ENCODE data around the gene PRKAR2B.

PRKAR2B gene

DNA sequence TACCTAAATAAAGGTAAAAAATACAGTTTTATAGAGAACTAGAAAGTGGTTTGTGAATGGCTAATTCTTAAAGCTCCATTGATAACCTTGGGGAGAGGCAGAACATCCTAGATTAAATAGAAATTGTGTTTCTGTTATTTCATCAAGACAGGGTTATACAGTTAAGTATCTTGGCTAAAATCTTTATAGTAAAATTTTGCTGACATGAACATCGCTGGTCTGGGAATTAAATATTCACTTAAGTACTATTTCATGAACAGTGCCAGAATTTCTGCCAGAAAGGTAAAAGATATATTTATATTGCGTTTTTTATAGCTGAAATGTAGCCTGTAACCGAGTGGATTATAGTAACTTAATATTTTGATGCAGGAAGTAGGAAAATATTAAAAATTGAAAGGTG is 70.6 kb downstream of the PRKAR2B start:
- Histone ChIP-seq H3K4me3 (ENCODE audit: control insufficient read depth in 1 of 7, extremely low read depth in 1 of 7, insufficient read depth in 4 of 7, low read depth in 2 of 7, low read length in 6 of 7) (no peak overlapping the region), H3K4me1 (ENCODE audit: control extremely low read depth in 1 of 4, control insufficient read depth in 4 of 4, insufficient read depth in 4 of 4, low read length in 3 of 4) (no peaks in the 10 kb centered on the region), H3K27me3 (replicated peaks in 2 of 5; ENCODE audit: control insufficient read depth in 4 of 5, insufficient read depth in 5 of 5, low read length in 4 of 5) (no peaks in the 10 kb centered on the region), H3K9me3 (ENCODE audit: control extremely low read depth in 1 of 5, control insufficient read depth in 4 of 5, insufficient read depth in 2 of 5, low read depth in 1 of 5, low read length in 4 of 5) (no peaks in the 10 kb centered on the region), H3K36me3 (ENCODE audit: control insufficient read depth in 4 of 4, insufficient read depth in 4 of 4, low read length in 3 of 4) (no peaks in the 10 kb centered on the region), H3K27ac (ENCODE audit: insufficient read depth in 1 of 2, low read depth in 1 of 2, low read length in 2 of 2, poor library complexity in 1 of 2, severe bottlenecking in 2 of 2) (no peak overlapping the region)
- ChIA-PET POLR2A (no interaction called here), CTCF (no interaction called here)
- WGBS (ENCODE audit: insufficient coverage) = 89% methylated on average over 2 of the region's 3 CpGs
- DNase-seq = no peak

DNA sequence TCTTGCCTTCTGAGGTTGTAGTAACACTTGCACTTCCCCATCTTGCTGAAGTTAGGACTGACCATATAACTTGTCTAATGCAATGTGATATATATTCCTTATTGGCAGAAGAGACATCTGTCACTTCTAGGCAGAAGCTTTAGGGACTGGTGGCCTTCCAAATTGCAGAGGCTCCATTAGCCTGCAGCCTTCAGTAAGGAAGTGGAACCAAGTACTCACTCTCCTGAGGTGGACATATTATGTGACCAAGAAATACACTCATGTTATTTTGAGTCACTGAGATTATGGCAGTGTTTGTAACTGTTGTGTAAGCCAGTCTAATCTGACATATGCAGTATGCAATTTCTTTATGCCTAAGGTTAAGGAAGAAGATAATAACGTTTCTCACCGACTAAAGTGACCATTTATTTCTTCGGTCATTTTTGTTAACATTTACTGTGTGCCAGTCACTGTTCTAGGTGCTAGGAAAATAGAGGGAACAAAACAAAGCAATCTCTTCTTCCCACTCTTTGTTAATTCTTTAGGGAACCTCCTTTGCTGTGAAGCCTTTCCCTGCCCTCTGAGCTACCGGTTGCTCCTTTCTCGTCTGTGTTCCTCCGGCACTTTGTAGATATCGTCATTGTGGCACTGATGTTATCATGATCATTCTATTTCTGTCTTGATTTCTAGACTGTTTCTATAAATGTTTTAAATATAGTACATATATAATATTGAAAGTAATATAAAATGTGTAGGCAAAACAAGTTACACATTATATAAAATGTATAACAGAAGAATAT is 71.4 kb downstream of the PRKAR2B start:
- Histone ChIP-seq H3K27ac (ENCODE audit: insufficient read depth in 1 of 2, low read depth in 1 of 2, low read length in 2 of 2, poor library complexity in 1 of 2, severe bottlenecking in 2 of 2) (no peak overlapping the region), H3K36me3 (ENCODE audit: control insufficient read depth in 4 of 4, insufficient read depth in 4 of 4, low read length in 3 of 4) (no peaks in the 10 kb centered on the region), H3K4me3 (ENCODE audit: control insufficient read depth in 1 of 7, extremely low read depth in 1 of 7, insufficient read depth in 4 of 7, low read depth in 2 of 7, low read length in 6 of 7) (no peak overlapping the region), H3K9me3 (ENCODE audit: control extremely low read depth in 1 of 5, control insufficient read depth in 4 of 5, insufficient read depth in 2 of 5, low read depth in 1 of 5, low read length in 4 of 5) (no peaks in the 10 kb centered on the region), H3K27me3 (replicated peaks in 2 of 5; ENCODE audit: control insufficient read depth in 4 of 5, insufficient read depth in 5 of 5, low read length in 4 of 5) (no peaks in the 10 kb centered on the region), H3K4me1 (ENCODE audit: control extremely low read depth in 1 of 4, control insufficient read depth in 4 of 4, insufficient read depth in 4 of 4, low read length in 3 of 4) (no peaks in the 10 kb centered on the region)
- DNase-seq = peak in 1 of 3 donors; percentile 28
- 100% methylated on average over 4 of the region's 7 CpGs for WGBS (ENCODE audit: insufficient coverage)
- CTCF ChIA-PET = interaction anchor here (0.6 kb wide), 1 partner anchor 16 kb away, joined by 3 read pairs; no protein-coding TSS in a partner anchor
- POLR2A ChIA-PET = no interaction called here

DNA sequence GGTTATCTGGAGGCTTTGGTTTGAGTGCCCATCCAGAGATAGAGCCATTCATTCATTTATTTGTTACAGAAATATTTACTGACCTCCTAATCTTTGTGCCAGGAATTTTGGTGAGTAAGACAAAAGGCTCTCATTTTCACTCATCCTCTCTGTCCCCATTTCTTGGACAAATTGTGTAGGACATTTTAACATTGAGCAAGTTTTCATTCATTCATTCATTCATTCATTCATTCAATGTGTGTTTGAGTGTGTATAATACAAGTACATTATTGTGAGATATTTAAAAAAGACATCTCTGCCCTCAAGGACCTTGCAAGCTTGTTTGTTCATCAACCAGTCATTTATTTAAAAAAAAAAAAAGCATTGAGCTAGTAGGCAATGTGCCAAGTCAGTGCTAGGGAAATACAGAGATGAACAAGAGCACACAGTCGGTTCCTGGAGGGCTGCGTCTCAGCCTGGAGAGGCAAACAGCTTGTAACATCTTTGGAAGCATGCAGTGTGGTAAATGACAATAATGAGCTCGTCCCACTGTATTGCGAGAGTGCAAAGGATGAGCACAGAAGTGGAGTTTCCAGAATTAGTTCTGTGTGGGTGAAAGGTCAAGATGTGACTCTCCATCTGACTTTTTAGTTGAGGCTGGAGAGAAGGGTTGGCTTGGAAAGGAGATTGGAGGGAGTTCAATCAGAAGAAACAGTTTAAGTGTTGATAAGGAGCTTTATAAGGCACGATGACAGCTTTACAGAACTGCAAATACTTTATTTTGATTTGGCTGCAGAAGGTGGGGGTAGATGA is 73.8 kb downstream of the PRKAR2B start:
- no peak overlapping the region for H3K4me3 ChIP-seq (ENCODE audit: control insufficient read depth in 1 of 7, extremely low read depth in 1 of 7, insufficient read depth in 4 of 7, low read depth in 2 of 7, low read length in 6 of 7)
- DNase-seq = no peak
- H3K9me3 ChIP-seq (ENCODE audit: control extremely low read depth in 1 of 5, control insufficient read depth in 4 of 5, insufficient read depth in 2 of 5, low read depth in 1 of 5, low read length in 4 of 5) = no peaks in the 10 kb centered on the region
- ChIA-PET POLR2A (no interaction called here), CTCF (interaction anchor here (0.7 to 2.3 kb wide), 3 partner anchors 29 to 172 kb away, joined by 3 to 8 read pairs (median 3); no protein-coding TSS in a partner anchor)
- H3K36me3 ChIP-seq (ENCODE audit: control insufficient read depth in 4 of 4, insufficient read depth in 4 of 4, low read length in 3 of 4) = no peaks in the 10 kb centered on the region
- WGBS (ENCODE audit: insufficient coverage) = 96% methylated on average over 5 of the region's 5 CpGs
- no peak overlapping the region for H3K27ac ChIP-seq (ENCODE audit: insufficient read depth in 1 of 2, low read depth in 1 of 2, low read length in 2 of 2, poor library complexity in 1 of 2, severe bottlenecking in 2 of 2)
- no peaks in the 10 kb centered on the region for H3K27me3 ChIP-seq (replicated peaks in 2 of 5; ENCODE audit: control insufficient read depth in 4 of 5, insufficient read depth in 5 of 5, low read length in 4 of 5)
- H3K4me1 ChIP-seq (ENCODE audit: control extremely low read depth in 1 of 4, control insufficient read depth in 4 of 4, insufficient read depth in 4 of 4, low read length in 3 of 4) = no peaks in the 10 kb centered on the region

- Histone ChIP-seq H3K27ac (ENCODE audit: insufficient read depth in 1 of 2, low read depth in 1 of 2, low read length in 2 of 2, poor library complexity in 1 of 2, severe bottlenecking in 2 of 2) (no peak overlapping the region), H3K4me1 (ENCODE audit: control extremely low read depth in 1 of 4, control insufficient read depth in 4 of 4, insufficient read depth in 4 of 4, low read length in 3 of 4) (no peaks in the 10 kb centered on the region), H3K36me3 (ENCODE audit: control insufficient read depth in 4 of 4, insufficient read depth in 4 of 4, low read length in 3 of 4) (no peaks in the 10 kb centered on the region), H3K27me3 (replicated peaks in 2 of 5; ENCODE audit: control insufficient read depth in 4 of 5, insufficient read depth in 5 of 5, low read length in 4 of 5) (no peaks in the 10 kb centered on the region), H3K9me3 (ENCODE audit: control extremely low read depth in 1 of 5, control insufficient read depth in 4 of 5, insufficient read depth in 2 of 5, low read depth in 1 of 5, low read length in 4 of 5) (no peaks in the 10 kb centered on the region), H3K4me3 (ENCODE audit: control insufficient read depth in 1 of 7, extremely low read depth in 1 of 7, insufficient read depth in 4 of 7, low read depth in 2 of 7, low read length in 6 of 7) (no peak overlapping the region)
- WGBS (ENCODE audit: insufficient coverage) = 98% methylated on average over 6 of the region's 6 CpGs
- ChIA-PET POLR2A (no interaction called here), CTCF (interaction anchor here (2.3 kb wide), 1 partner anchor 28 kb away, joined by 8 read pairs; no protein-coding TSS in a partner anchor)
- DNase-seq = no peak
These were observed 75.0 kb downstream of the PRKAR2B start for GRCh38 chr7:107119376-107120105.

- 100% methylated on average over 1 of the region's 4 CpGs for WGBS (ENCODE audit: insufficient coverage)
- Histone ChIP-seq H3K36me3 (ENCODE audit: control insufficient read depth in 4 of 4, insufficient read depth in 4 of 4, low read length in 3 of 4) (peaks cover 0 to 2% (median 0%) of the 10 kb centered on the region in 4 experiments), H3K4me3 (ENCODE audit: control insufficient read depth in 1 of 7, extremely low read depth in 1 of 7, insufficient read depth in 4 of 7, low read depth in 2 of 7, low read length in 6 of 7) (no peak overlapping the region), H3K9me3 (ENCODE audit: control extremely low read depth in 1 of 5, control insufficient read depth in 4 of 5, insufficient read depth in 2 of 5, low read depth in 1 of 5, low read length in 4 of 5) (no peaks in the 10 kb centered on the region), H3K4me1 (ENCODE audit: control extremely low read depth in 1 of 4, control insufficient read depth in 4 of 4, insufficient read depth in 4 of 4, low read length in 3 of 4) (peaks cover 0 to 9% (median 5%) of the 10 kb centered on the region in 4 experiments), H3K27ac (ENCODE audit: insufficient read depth in 1 of 2, low read depth in 1 of 2, low read length in 2 of 2, poor library complexity in 1 of 2, severe bottlenecking in 2 of 2) (no peak overlapping the region), H3K27me3 (replicated peaks in 2 of 5; ENCODE audit: control insufficient read depth in 4 of 5, insufficient read depth in 5 of 5, low read length in 4 of 5) (no peaks in the 10 kb centered on the region)
- ChIA-PET POLR2A (interaction anchor here (1.2 kb wide), 1 partner anchor 9 kb away, joined by 3 read pairs; no protein-coding TSS in a partner anchor), CTCF (interaction anchor here (0.7 to 1.1 kb wide), 4 partner anchors 17 to 176 kb away, joined by 3 to 4 read pairs (median 4); no protein-coding TSS in a partner anchor)
- no peak for DNase-seq
These were observed 78.0 kb downstream of the PRKAR2B start for GRCh38 chr7:107122486-107122911.

DNA sequence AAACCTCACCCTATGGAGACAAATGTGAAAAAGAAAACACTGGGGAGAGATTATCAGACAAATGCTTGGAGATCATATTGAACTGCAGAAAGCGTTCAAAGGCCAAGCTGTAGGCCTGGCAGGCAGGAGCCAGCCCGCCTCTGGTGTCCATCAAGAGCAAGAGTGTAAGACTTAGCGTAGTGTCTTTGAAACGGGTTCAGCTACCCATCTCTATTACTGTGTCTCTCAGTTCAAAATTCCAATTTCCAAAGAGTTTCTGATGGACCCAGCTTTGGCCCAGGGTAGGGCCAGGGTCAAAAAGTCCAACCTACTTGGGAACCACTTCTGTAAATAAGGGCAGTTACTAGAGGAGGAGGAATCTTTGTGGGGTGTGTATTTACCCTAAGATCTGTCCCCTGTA is 78.9 kb downstream of the PRKAR2B start:
- ChIA-PET CTCF (interaction anchor here (0.7 to 1.3 kb wide), 5 partner anchors 16 to 177 kb away, joined by 3 to 4 read pairs (median 3); no protein-coding TSS in a partner anchor), POLR2A (no interaction called here)
- peaks cover 0 to 2% (median 0%) of the 10 kb centered on the region in 4 experiments for H3K36me3 ChIP-seq (ENCODE audit: control insufficient read depth in 4 of 4, insufficient read depth in 4 of 4, low read length in 3 of 4)
- no peak for DNase-seq
- H3K27me3 ChIP-seq (replicated peaks in 2 of 5; ENCODE audit: control insufficient read depth in 4 of 5, insufficient read depth in 5 of 5, low read length in 4 of 5) = no peaks in the 10 kb centered on the region
- H3K9me3 ChIP-seq (ENCODE audit: control extremely low read depth in 1 of 5, control insufficient read depth in 4 of 5, insufficient read depth in 2 of 5, low read depth in 1 of 5, low read length in 4 of 5) = no peaks in the 10 kb centered on the region
- H3K27ac ChIP-seq (ENCODE audit: insufficient read depth in 1 of 2, low read depth in 1 of 2, low read length in 2 of 2, poor library complexity in 1 of 2, severe bottlenecking in 2 of 2) = no peak overlapping the region
- WGBS (ENCODE audit: insufficient coverage) = 100% methylated on average over 3 of the region's 4 CpGs
- no peak overlapping the region for H3K4me3 ChIP-seq (ENCODE audit: control insufficient read depth in 1 of 7, extremely low read depth in 1 of 7, insufficient read depth in 4 of 7, low read depth in 2 of 7, low read length in 6 of 7)
- H3K4me1 ChIP-seq (ENCODE audit: control extremely low read depth in 1 of 4, control insufficient read depth in 4 of 4, insufficient read depth in 4 of 4, low read length in 3 of 4) = peaks cover 0 to 9% (median 5%) of the 10 kb centered on the region in 4 experiments
